GM12878 (cell line): ENCODE results near the gene ZC3H11A. TPM values are rescaled to one million over a fixed set of nuclear protein-coding genes. Genes with fewer than 3 reads are reported as not detected.
"Not testable (repeated sequence)": the region's sequence is repeated elsewhere in the genome, so short reads cannot be mapped to it uniquely, and the experiment has no call there.

Experiments used
- ATAC-seq: fragments of 200-7000 bp; cut with Tn5 transposase; 3 replicates; pipeline ENCODE4 v1.9.1; 2020; ENCODE audit warnings: mild to moderate bottlenecking, moderate library complexity
- BruUV-seq: library from RNA; stranded (reverse); fragments of 400-500 nt; replicated peaks from 2 replicates; lab custom pipeline; 2021; lab: Mats Ljungman, UMichigan
- CTCF ChIA-PET: fragments of 300-600 bp; sonication (Branson Sonifier 250); formaldehyde crosslinking; extraction: SDS; loops from one replicate; lab custom pipeline; 2021; ENCODE audit warnings: inconsistent platforms; lab: Yijun Ruan, JAX
- POLR2A ChIA-PET: fragments of 350-600 bp; formaldehyde crosslinking; extraction: SDS; loops from one replicate; lab custom pipeline; 2021; ENCODE audit warnings: inconsistent platforms; lab: Charles Lee
- RAD21 ChIA-PET: fragments of 300-600 bp; sonication (Branson Sonifier 250); formaldehyde crosslinking; loops from one replicate; lab custom pipeline; 2023; ENCODE audit warnings: antibody characterized with exemption; ENCODE audit not compliant: unreplicated experiment; lab: Charles Lee
- SMC1A ChIA-PET: fragments of 300-600 bp; sonication (Branson Sonifier 250); formaldehyde crosslinking; loops from one replicate; lab custom pipeline; 2023; ENCODE audit not compliant: unreplicated experiment, uncharacterized antibody; lab: Charles Lee
- DNase-seq: peaks from one replicate; pipeline ENCODE4 v3.0.0-alpha.2; 2011; ENCODE audit warnings: low read depth, low spot score
- FAIRE-seq: peaks from 3 replicates; lab custom pipeline; 2011; peaks lifted over from hg19 to GRCh38; lab: Jason Lieb, UNC
- H2AFZ ChIP-seq: 2 replicates; pipeline ENCODE4 v1.6.0; 2011; ENCODE audit warnings: low read depth, low read length, control low read depth; ENCODE audit not compliant: control insufficient read depth
- H3K27ac ChIP-seq: 2 replicates; pipeline ENCODE4 v1.5.1; 2011; ENCODE audit warnings: control low read depth; ENCODE audit not compliant: control insufficient read depth, insufficient read depth
- H3K27me3 ChIP-seq, 2 experiments: replicated peaks in 1 of 2; 2 replicates each; pipeline versions ENCODE4 v1.6.0 to v1.6.1; 2011; ENCODE audit warnings: low read length in 1 of 2; ENCODE audit not compliant: control insufficient read depth in 2 of 2, insufficient read depth in 2 of 2
- H3K36me3 ChIP-seq, 2 experiments: 2 replicates each; pipeline ENCODE4 v1.5.1; 2011; ENCODE audit warnings: low read length in 1 of 2; ENCODE audit not compliant: control insufficient read depth in 2 of 2, insufficient read depth in 2 of 2
- H3K4me1 ChIP-seq: 2 replicates; pipeline ENCODE4 v1.6.1; 2011; ENCODE audit warnings: mild to moderate bottlenecking, low read length, moderate library complexity, mixed read lengths; ENCODE audit not compliant: control insufficient read depth, insufficient read depth
- H3K4me2 ChIP-seq: 2 replicates; pipeline ENCODE4 v1.6.0; 2011; ENCODE audit warnings: control low read depth; ENCODE audit not compliant: control insufficient read depth, insufficient read depth
- H3K4me3 ChIP-seq: fragments of 200-600 bp; sonication (generic); 2 replicates; pipeline ENCODE4 v1.5.1; 2016
- H3K79me2 ChIP-seq: 2 replicates; pipeline ENCODE4 v1.6.0; 2011; ENCODE audit warnings: low read length; ENCODE audit not compliant: control insufficient read depth, insufficient read depth
- H3K9ac ChIP-seq: 2 replicates; pipeline ENCODE4 v1.8.0; 2011; ENCODE audit warnings: low read length, control low read depth, mixed read lengths; ENCODE audit not compliant: control insufficient read depth, insufficient read depth
- H3K9me3 ChIP-seq: replicated peaks from 3 replicates; pipeline ENCODE4 v1.5.1; 2011; ENCODE audit warnings: mild to moderate bottlenecking, low read length; ENCODE audit not compliant: control insufficient read depth, insufficient read depth
- H4K20me1 ChIP-seq: 2 replicates; pipeline ENCODE4 v1.6.0; 2011; ENCODE audit not compliant: control insufficient read depth, insufficient read depth
- GABPA ChIP-seq: IDR thresholded peaks from 2 replicates; pipeline ENCODE4 v1.6.1; 2014; ENCODE audit warnings: antibody characterized with exemption, low read depth, mild to moderate bottlenecking, inconsistent platforms
- SMAD5 ChIP-seq: IDR thresholded peaks from 2 replicates; pipeline ENCODE4 v1.6.1; 2016; ENCODE audit warnings: antibody characterized with exemption, low read depth
- SRF ChIP-seq, 2 experiments: IDR thresholded peaks; 2 replicates each; pipeline ENCODE4 v1.6.1; 2011; ENCODE audit warnings: low read depth in 2 of 2, low read length in 2 of 2, mild to moderate bottlenecking in 1 of 2, moderate library complexity in 1 of 2
- ZBED1 ChIP-seq: IDR thresholded peaks from 2 replicates; pipeline ENCODE4 v1.6.1; 2016; ENCODE audit warnings: borderline replicate concordance
- ZNF687 ChIP-seq: fragments of 450-650 bp; IDR thresholded peaks from 2 replicates; pipeline ENCODE4 v1.6.1; 2017; ENCODE audit warnings: mild to moderate bottlenecking, moderate library complexity
- WGBS: methylation state at CpG from one replicate; pipeline ENCODE4 v1.1.6; 2016; ENCODE audit warnings: low lambda C conversion rate; ENCODE audit not compliant: insufficient replicate concordance, insufficient coverage; ENCODE audit errors: missing lambda C conversion rate; 5-methylcytosine and 5-hydroxymethylcytosine counted together
- in situ Hi-C: fragments of 300-500 bp; cut with MboI; formaldehyde crosslinking; loops from 9 replicates; pipeline ENCODE4 v1.14.3; 2018; ENCODE audit warnings: mixed read lengths
- intact Hi-C: fragments of 100-400 bp; cut with micrococcal nuclease; formaldehyde crosslinking; loops from one replicate; pipeline ENCODE4 v1.14.2; 2022; ENCODE audit not compliant: unreplicated experiment
- polyA plus RNA-seq, 11 experiments: library from polyadenylated mRNA; depleted of rRNA in 4 of 11; unstranded in 6 of 11; stranded (reverse) in 5 of 11; fragments of >200 nt; fragmentation: Nextera tagmentation in 4 of 11; fragmentation: Illumina TruSeq in 1 of 11; extraction: Ambion mirVana in 4 of 11; extraction: Trizol in 1 of 11; gene quantifications; 1 replicate in 1 of 11; 2 replicates in 10 of 11; pipeline versions ENCODE4 v1.2.1 to v1.2.3, GENCODE V29; 2011 to 2016; ENCODE audit warnings: inconsistent platforms in 2 of 11, missing spikeins in 2 of 11, low read depth in 1 of 11
- total RNA-seq, 4 experiments: library from RNA; depleted of rRNA in 3 of 4; stranded (reverse); fragments of >200 nt in 3 of 4; fragmentation: Illumina TruSeq in 1 of 4; extraction: Trizol in 1 of 4; gene quantifications; 2 replicates each; pipeline versions ENCODE4 v1.2.1 to v1.2.3, GENCODE V29; 2013 to 2021
- TF ChIP-seq, protein P1 (sequence below): IDR thresholded peaks from 2 replicates; pipeline ENCODE4 v1.6.1; 2011; ENCODE audit warnings: low read depth, mild to moderate bottlenecking, low read length, moderate library complexity, borderline replicate concordance; ENCODE audit errors: extremely low read depth
- TF ChIP-seq, protein P2 (sequence below): fragments of 450-650 bp; IDR thresholded peaks from 2 replicates; pipeline ENCODE4 v1.6.1; 2016; ENCODE audit warnings: mild to moderate bottlenecking

The ZC3H11A gene
- total and polyA plus RNA-seq, 10 of the 15 experiments (the other 5 are each of a cell fraction or from before 2014, with no cell fraction given) = 21.1 to 123 (median 60.8) TPM

- no peak for TF ChIP-seq ZNF687
- no peak for TF ChIP-seq SRF (IDR thresholded peaks at IDR 0.05; ENCODE audit: low read depth in 2 of 2, low read length in 2 of 2)
- TF ChIP-seq, protein P1, sequence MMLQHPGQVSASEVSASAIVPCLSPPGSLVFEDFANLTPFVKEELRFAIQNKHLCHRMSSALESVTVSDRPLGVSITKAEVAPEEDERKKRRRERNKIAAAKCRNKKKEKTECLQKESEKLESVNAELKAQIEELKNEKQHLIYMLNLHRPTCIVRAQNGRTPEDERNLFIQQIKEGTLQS = no peak
- TF ChIP-seq GABPA = no peak
- TF ChIP-seq SMAD5 = no peak
- no peak for TF ChIP-seq ZBED1
- TF ChIP-seq, protein P2, sequence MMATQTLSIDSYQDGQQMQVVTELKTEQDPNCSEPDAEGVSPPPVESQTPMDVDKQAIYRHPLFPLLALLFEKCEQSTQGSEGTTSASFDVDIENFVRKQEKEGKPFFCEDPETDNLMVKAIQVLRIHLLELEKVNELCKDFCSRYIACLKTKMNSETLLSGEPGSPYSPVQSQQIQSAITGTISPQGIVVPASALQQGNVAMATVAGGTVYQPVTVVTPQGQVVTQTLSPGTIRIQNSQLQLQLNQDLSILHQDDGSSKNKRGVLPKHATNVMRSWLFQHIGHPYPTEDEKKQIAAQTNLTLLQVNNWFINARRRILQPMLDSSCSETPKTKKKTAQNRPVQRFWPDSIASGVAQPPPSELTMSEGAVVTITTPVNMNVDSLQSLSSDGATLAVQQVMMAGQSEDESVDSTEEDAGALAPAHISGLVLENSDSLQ = no peak
These were observed 44.4 kb upstream of the ZC3H11A start (continued) for GRCh38 chr1:203751051-203751450.

GRCh38 chr1:203751618-203752361 lies 43.6 kb upstream of the ZC3H11A start:
- DNase-seq, H3K79me2 ChIP-seq, H3K36me3 ChIP-seq, BruUV-seq, H3K9me3 ChIP-seq, H4K20me1 ChIP-seq, FAIRE-seq, H3K9ac ChIP-seq, intact Hi-C loops, in situ Hi-C loops, H3K4me3 ChIP-seq, H2AFZ ChIP-seq, ATAC-seq, H3K4me2 ChIP-seq, H3K27me3 ChIP-seq, RAD21 ChIA-PET, H3K27ac ChIP-seq: not testable (repeated sequence)
- H3K4me1 ChIP-seq = peaks cover 19% of the 10 kb centered on the region
- 97% methylated on average over 5 of the region's 5 CpGs for WGBS
- CTCF ChIA-PET = interaction anchor here (1.3 kb wide), 1 partner anchor 14 kb away, joined by 3 read pairs; no protein-coding TSS in a partner anchor
- SMC1A ChIA-PET = interaction anchor here (1.0 kb wide), 2 partner anchors 10 to 43 kb away, joined by 3 read pairs; no protein-coding TSS in a partner anchor
- POLR2A ChIA-PET = interaction anchor here (0.6 to 1.5 kb wide), 3 partner anchors 13 to 287 kb away, joined by 3 to 9 read pairs (median 5); partner anchors contain the start of gene LAX1
